Fibroblast of skin of abdomen (primary cell): ENCODE results near the gene ANKRD44.

Experiments
- DNase-seq: peaks from one replicate; pipeline ENCODE4 v3.0.0-alpha.2; 2013

ANKRD44 gene

DNA sequence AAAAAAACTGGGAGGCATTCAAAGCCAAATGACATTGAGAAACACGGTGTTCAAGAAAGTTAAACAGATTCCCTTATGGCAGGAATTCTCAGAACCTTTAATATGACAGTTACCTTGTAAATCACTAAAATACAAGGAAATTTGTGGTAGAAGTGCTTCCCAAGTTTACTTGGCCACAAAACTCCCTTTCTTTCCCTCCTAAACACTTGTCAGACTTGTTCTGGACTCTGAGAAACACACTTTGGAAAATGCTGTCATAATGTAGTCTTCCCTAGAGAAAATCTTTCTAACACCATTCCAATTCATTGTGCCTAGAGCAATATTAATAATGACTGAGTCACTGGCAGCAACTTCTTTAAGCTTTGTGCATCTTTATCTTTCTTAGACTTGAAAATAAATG is 140.4 kb downstream of the ANKRD44 start:
- no peak for DNase-seq

DNA sequence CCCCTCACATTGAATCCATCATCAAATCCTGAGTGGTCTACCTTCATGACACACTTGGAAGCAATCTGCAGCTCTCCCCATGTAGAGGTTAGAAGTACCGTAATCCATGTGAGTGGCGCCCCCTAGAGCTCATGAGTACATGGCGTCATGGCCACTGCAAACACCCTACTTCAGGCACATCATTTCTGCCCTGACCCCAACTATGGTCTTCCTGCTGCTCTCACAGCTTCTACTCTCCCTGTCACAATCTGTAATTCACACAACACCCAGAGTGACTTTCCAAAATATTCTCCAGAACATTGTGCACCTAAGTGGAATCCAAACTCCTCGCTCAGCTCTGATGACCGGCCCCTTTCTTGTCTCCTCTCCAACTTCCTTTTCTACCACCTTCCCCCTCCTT is 141.9 kb downstream of the ANKRD44 start:
- DNase-seq: peak; percentile 45

DNA sequence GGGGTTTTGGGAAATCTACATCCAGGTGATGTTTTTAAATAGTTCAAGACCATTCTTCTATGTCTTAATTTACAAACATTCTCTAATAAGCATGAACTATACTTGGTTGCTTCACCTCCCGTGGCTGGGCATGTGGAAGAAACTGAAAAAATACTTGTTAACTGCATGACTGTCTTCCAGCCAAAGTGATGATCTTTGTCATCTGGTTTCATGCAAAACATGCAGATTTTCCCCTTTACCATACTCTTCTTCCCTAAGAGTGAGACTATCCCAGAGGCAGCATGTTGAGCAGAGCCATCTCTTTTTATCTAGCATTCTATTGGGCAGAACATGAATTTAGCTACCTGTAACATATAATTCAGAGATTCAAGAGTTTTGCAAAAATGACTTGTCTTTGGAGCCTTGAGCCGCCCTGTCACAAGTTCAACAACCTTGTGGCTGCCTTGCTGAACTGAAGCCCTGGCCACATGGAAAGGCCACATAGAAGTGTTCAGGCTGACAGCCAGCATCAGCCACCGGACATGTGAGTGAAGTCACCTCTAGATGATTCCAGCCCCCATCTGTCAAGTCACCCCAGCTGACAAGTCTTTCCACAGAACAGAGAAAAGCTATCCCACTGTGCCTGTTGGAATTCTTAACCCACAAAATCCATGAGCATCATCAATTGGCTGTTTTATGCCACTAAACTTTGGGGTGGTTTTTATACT is 142.8 kb downstream of the ANKRD44 start:
- DNase-seq: no peak

DNA sequence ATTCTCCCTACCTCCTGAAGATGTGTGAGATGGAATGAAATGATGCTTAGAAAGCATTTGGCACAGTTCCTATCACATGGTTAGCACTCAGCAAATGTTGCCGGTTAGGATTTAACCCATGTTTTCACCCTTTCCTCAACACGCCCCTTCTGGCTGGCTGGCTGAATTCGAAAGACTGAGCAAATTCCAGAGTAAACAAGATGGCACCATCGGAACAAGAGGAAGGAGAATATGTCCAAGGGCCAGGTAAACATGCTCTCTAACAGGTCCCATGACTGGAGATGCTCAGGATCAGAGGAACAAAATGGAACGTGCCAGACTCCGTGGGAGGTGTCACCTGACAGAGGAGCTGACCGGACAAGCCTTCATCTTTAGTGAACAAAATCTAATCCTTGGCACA is 145.6 kb downstream of the ANKRD44 start:
- no peak for DNase-seq

DNA sequence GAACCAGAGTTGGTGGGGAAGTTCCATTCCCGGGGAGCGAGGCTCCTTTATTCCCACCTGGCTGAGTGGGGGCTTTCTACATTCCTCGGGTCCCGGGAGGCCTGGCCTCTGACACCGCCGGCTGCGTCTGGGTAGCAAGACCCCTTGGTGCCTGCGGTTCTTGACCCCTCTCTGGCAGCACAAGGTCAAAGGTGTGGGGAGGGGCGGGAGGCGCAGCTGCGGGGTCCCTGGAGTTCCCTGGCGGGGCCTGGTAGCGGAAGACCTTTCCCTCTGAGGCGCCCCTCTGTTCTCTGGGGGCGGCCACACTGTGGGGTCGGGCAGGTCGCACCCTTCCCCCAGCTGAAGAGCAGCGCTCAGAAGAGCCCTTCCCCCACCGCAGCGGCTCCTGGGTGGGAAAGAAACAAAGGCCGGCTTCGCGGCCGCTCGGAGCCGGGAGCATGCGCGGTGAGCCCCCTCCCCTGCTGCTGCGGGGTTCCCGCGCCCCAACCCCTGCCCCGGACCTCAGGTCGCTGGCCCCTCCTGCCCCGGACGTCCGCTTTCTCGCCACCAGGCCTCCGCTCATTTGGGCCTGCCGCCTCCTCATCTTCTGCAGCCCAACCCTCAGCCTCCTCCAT is 146.3 kb downstream of the ANKRD44 start:
- DNase-seq: no peak

DNA sequence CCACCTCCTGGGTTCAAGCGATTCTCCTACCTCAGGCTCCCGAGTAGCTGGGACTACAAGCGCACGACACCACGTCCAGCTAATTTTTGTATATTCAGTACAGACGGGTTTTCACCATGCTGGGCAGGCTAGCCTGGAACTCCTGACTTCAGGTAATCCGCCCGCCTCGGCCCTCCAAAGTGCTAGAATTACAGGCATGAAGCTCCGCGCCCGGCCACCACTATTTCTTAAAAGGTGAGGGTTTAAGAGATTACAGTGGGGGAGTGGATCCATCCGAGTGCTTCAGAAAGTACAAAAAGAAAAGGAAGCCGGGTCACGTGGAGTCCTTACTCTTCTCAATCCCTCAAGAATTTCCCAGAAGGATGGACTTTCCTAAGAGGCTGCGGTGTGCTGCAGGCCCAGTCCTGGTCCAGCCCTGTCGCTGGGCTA is 146.9 kb downstream of the ANKRD44 start:
- DNase-seq: no peak

DNA sequence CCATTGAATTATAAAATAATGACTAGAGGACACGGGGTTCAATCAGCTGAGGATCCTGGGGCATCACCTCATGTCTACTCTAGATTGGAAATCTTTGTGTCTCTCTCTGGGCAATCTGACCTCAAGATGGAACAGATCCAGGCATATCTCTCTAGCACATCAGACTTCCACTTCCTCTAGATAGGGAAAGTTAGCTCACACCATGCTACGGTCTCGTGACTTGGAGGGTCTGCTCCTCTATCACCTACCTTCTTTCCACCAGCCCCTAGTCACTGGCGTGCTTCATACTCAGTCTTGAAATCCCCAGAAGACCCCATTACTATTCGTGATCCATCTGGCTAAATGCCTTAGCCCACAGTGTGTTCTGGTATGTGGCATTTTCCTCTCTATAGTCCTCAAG is 148.8 kb downstream of the ANKRD44 start:
- no peak for DNase-seq

DNA sequence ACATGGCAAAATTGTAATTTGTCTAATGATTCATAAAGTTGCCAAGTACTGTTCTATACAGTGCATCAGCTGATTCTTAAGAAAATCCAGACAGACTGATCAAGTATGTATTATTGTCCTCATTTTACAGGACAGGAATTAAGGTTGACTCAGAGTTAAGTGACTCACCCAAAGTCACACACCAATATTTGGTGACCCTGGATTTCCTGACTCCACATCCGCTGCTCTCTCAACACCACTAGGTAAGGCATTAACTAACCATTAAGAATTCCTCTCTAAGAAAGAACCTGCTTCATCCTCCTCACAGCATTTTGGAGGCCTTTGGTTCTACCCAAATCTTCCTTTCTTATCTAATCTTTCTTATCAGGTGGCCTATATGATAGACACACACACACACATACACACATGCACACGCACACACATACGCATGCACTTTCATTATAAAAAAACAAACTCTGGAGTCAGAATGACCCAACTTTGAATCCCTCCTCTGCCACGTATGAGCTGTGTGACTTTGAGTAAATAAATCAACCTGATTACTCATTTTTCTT is 150.8 kb downstream of the ANKRD44 start:
- peak; percentile 52 for DNase-seq

DNA sequence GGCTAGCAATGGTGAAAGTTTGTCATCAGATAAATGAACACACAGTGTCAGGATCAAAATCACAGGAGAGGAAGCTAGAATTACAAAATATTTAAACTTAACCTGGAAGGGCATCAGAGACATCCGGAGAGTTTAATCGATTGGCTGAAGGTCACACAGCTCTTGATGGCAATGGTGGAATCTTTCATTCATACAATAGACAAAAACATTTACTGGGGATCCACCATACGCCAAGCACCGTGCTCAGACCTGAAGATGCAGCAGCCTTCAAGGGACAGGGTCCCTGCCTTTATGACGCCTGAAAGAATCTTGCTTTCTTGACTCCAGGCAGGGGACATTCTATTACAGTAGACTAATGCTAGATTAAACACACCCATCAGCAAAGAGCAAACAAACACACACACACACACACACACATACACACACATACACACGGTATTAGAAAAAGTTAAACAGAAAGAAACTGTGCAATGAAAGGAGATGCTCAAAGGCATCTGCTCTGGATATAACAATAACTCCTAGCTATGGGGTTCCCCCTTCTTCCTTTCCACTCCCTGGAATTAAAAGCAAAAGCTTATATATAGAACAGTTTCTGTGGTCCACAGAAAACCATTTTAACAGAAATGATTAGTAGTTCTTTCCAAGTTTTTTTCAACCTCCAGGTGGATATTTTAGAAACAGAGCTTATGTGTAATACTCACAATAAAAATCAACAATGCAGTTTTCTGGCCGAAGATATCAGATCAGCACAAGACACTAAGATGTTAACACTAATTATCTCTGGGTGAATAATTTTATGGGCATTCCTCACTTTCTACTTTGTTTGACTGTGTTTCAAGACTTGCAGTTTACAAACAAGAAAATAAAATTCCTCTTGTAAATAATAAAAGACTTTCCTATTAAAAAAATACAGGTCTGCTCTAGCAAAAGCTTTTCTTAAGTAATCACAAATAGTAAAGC is 151.7 kb downstream of the ANKRD44 start:
- DNase-seq: no peak

DNA sequence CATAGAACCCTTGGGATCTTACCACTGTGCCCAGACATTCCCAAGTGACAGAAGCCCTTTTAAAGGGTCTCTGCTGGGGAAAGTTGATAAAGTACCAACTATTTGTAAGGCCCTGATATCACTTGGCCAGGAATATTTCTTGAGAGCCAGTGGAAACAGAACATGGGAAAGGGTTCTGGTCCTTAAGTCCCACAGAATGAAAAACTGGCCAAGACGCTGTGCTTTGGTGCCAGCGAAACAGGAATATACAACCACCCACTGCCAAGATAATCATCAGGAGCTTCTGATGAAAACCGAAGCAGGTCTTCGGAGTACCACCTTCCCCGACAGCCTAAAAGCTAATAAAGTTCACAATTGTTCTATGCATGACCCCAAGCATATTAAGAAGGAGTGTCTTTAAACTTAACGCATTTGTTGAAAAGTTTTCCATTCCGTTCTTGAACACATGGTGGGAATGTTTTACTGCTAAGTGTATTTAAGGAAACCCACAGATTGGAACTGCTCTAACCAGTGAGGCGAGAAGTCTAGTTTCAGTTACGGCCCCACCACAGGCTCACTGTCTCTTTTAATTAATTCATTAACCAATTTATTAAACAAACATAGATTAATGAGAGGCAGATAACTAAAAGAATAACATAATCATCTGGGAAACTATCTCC is 152.6 kb downstream of the ANKRD44 start:
- no peak for DNase-seq

DNA sequence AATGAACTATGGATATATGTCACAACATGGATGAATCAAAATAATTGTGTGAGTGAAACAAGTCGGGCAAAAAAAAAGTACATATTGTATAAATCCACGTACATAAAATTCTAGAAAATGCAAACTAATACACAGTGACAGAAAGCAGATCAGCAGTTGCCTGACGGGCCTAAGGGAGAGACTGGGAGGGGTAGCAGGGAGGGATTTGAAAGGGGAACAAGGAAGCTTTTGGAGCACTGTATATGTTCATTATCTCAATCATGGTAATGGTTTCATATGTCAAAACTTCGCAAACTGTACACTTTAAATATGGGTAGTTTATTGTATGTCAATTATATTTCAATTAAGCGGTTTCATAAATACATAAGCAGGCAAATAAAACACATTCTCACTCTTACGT is 153.8 kb downstream of the ANKRD44 start:
- DNase-seq: no peak

DNA sequence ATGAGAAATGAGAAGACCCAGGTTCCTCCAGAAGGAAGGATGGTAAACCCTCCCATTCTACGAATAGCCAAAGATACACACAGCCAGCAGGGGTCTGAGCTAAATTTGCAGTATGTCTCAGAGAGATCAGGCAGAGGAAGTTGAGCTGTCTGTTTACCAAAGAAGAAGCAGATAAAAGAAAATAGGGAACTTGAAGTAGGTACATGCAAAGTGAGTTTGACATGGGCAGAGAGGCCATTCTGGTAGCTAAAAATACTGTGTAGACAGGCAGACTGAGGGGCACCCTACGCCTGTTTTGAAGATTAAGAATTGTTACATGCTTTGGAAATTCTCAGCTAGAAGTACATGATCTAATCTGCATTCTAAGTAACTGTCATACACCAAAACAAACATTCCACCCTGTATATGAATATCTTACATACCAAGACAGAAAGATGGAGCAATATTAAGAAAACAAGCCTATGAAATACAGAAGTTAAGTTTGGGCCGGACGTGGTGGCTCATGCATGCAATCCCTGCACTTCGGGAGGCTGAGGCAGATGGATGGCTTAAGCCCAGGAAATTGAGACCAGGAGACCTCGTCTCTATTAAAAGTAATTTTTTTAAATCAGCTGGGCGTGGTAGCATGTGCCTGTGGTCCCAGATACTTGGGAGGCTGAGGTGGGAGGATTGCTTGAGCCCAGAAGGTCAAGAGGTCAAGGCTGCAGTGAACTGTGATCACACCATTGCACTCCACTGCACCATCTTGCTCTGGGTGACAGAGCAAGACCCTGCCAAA is 157.9 kb downstream of the ANKRD44 start:
- peak; percentile 54 for DNase-seq

DNA sequence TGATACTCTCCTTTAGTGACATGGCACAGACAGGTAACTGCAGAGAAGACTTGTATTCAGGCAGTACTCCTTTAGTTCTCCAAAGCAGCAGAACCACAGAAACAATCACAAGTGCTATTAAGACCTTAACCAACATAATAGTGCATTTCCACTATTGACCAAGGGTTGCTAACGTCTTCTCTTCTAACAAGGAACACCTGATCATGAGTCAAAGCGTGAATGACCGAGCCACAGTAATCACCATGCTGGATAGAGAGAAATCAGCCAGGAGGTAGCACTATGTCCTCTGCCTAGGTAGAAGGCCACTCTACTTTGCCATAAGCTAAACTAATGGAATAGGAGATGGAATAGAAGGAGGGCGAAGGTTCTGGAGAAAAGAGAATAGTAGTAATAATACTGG is 161.0 kb downstream of the ANKRD44 start:
- no peak for DNase-seq

DNA sequence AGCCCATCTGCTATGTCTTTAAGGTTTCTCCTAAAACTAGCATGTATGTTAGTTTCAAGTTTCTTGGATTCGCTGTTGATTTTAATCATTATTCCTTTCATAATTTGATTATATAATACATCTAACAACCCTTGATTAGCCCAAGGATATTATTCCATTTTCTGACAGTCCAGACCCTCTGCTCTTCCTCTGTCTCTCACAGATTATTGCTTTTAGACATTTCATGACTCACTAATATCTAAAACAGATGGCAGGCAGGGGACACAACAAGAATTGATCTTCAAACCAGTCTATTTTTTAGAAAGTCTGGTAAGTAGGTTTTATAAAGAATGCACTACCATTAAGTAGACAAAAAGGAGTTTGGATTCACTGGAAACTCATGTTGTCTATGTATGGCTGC is 162.2 kb downstream of the ANKRD44 start:
- no peak for DNase-seq

DNA sequence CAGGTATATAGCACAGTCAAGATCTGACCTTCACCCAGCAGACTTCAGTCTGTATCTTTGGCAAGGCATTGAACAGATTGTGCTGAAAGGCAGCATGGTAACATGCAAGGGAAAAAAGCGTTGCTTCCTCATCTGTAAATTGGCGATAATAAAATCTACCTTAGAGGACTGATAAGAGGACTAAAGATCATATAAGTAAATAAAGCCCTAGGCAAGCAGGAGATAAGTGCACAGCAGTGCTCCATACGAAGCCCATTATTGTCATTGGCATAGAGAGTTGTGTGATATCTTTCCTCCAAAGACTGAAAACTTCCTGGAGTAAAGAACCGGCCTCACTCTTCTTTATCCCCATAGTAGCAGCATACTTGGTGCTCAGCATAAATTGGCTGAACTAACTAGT is 162.6 kb downstream of the ANKRD44 start:
- no peak for DNase-seq

DNA sequence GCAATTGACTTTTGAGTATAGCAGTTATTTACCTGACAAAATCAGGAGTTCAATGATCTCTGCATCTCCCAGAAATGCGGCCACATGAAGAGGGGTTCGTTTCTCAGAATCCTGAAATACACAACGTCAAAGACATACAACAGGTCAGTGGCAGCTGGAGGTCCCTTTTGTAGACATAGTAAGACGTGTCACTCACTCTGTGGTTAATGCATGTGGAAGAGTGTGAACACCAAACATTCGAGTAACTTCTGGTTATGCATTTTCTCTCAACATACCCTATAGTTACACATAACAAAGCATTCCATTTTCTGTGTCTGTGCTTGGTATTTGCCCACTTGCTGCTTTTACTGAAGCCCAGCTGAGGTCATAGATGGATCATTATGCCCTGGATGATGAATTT is 163.6 kb downstream of the ANKRD44 start:
- DNase-seq: no peak

DNA sequence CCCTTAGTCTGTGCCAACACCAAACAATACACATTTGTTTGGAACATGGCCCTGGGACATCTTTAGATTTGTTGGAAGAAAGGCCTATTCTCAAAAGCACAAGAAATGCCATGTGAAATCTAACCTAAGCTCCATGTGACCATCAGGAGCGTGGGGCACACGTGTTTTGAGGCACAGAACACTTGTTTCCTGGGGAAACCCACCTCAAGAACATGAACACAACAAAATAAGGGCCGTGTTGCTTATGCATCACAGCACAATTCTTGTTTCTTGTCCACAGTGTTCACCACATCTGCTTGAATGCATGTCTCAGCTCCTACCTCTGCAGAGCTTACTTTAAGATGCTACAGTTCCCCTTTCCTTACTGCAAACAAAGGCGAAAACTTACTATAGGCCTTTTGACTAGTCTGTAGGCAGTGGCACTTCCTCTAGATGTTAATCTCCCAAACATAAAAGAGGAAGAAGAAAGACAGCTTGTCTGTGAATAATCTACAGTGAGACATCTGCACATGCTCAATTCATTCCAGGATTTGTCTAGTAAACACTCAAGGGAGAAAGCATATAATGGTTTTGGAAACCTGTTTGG is 165.0 kb downstream of the ANKRD44 start:
- no peak for DNase-seq

DNA sequence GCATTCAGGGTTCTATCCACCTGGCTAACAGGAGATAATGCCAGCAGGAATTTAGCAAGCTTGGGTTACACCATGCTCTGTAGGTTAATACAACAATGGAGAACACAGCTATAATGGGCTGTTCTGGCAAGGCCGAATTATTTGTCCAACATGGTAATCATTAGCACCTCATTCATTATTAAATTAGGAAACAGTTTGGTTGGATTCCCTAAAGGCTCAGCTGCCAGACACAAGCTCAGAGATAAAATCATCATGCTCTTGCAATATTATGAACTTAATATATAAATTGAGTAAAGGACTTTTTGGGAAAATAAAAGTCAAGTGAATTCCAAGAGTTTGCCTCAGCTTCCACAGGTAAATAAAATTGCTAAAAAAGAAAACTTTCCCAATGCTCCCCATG is 166.4 kb downstream of the ANKRD44 start:
- no peak for DNase-seq

DNA sequence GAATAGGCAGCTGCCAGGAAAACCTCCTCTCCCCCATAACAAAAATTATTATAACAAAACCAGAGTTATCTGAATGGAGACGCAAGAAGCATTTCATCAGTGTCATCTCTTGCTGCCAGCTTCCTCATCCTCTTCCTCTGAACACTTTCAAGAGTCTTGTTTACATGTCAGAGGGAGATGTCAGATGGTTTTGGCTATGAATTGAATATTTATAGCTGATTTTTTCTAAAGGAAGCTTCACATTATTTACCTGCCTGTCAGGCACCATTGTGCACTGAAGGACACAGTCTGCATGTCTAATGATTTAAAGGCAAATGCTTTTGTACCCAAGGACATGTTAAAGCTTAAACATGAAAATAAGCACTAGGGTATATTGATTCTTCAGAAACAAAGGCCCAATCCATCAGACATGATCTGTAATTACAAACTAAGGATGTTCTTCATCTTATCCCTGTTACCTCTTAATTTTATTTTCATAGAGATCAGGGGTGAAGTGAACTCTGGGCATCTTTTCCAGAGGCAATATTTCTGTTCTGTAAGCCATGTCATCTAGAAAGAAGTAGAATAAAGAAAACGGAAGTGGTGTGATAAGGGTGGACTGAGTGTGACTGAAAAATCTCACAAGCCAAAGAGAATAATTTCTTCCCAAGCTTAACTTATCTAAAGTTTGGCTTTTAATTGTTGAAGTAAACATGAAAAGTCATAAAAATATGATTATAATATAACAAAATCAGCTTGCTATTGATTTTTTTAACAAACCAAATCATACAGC is 168.7 kb downstream of the ANKRD44 start:
- no peak for DNase-seq

DNA sequence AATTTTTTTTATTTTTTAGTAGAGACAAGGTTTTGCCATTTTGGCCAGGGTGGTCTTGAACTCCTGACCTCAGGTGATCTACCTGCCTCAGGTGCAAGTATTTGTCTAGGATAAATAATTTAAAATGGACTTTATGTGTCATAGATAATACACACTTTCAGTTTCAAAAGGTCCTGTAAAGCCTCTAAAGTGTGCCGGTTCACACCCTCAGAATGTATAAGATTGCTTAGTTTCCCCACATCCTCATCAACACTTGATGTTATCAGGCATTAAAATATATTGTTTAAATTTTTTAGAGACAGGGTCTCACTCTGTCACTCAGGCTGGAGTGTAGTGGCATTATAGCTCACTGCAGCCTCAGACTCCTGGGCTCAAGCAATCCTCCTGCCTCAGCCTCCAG is 170.5 kb downstream of the ANKRD44 start:
- DNase-seq: no peak

DNA sequence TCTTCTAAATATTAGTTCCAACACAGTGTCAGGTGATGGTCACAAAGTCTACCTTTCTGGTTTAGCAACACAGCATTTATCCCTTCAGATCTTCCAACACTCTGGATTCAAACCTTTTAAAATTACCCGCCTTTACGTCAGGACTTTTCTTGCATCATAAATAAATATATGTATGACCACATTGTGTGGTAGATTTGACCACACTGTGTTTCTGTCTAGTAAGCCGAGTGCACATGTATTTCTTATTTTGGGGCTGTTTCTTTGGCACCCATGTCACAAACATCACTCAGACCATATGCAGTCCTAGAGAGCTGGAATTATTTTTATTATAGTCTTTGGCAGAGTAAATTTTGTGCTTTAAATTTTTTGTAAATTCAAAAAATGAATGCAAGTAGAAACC is 172.1 kb downstream of the ANKRD44 start:
- DNase-seq: no peak
